Measurements from ENCODE around the gene KRTAP1-1. TPM values are rescaled to one million over a fixed set of nuclear protein-coding genes. Genes with fewer than 3 reads are reported as not detected.

KRTAP1-1 gene
- total RNA-seq, 2 donors from 2014 or later, result 1.4 TPM; not detected in 1

GRCh38 chr17:40993839-40994238 is 47.4 kb downstream of the KRTAP1-1 start, which contains the start of gene KRTAP3-3:
Gene KRTAP3-3 (minus strand): TSS chr17:40994164. CDS start chr17:40994097, 67 bp downstream.
- no peak for DNase-seq (ENCODE audit: low spot score)
- Histone ChIP-seq H3K4me3 (no peak within 1 kb of the TSS), H3K27ac (no peak within 1 kb of the TSS), H3K9me3 (no peaks in the 10 kb centered on the region), H3K27me3 (replicated peaks; ENCODE audit: insufficient read depth) (no peaks in the 10 kb centered on the region), H3K36me3 (no peaks in the 10 kb centered on the region), H3K4me1 (replicated peaks) (no peaks in the 10 kb centered on the region)
- intact Hi-C loops (cut with DNase I), result no loop called here
- 19% methylated on average over 4 of the region's 4 CpGs for WGBS
- no peak for TF ChIP-seq POLR2AphosphoS5 (IDR thresholded peaks at IDR 0.05)
- no peak for TF ChIP-seq CTCF (IDR thresholded peaks at IDR 0.05)
- no peak for TF ChIP-seq POLR2A (IDR thresholded peaks at IDR 0.05)

GRCh38 chr17:40993084-40993483 is 48.2 kb downstream of the KRTAP1-1 start:
- intact Hi-C loops (cut with DNase I), result no loop called here
- DNase-seq (ENCODE audit: low spot score), result no peak
- no peak overlapping the region for H3K4me3 ChIP-seq
- H3K27me3 ChIP-seq (replicated peaks; ENCODE audit: insufficient read depth), result no peaks in the 10 kb centered on the region
- no peaks in the 10 kb centered on the region for H3K4me1 ChIP-seq (replicated peaks)
- whole genome bisulfite sequencing, result 94% methylated on average over 2 of the region's 2 CpGs
- no peaks in the 10 kb centered on the region for H3K9me3 ChIP-seq
- TF ChIP-seq POLR2AphosphoS5 (IDR thresholded peaks at IDR 0.05), result no peak
- no peak for TF ChIP-seq POLR2A (IDR thresholded peaks at IDR 0.05)
- TF ChIP-seq CTCF (IDR thresholded peaks at IDR 0.05), result no peak
- H3K36me3 ChIP-seq, result no peaks in the 10 kb centered on the region
- no peak overlapping the region for H3K27ac ChIP-seq

GRCh38 chr17:40992666-40993065 is 48.6 kb downstream of the KRTAP1-1 start:
- Histone ChIP-seq H3K4me3 (no peak overlapping the region), H3K36me3 (no peaks in the 10 kb centered on the region), H3K9me3 (no peaks in the 10 kb centered on the region), H3K4me1 (replicated peaks) (no peaks in the 10 kb centered on the region), H3K27ac (no peak overlapping the region), H3K27me3 (replicated peaks; ENCODE audit: insufficient read depth) (no peaks in the 10 kb centered on the region)
- WGBS, result 78% methylated on average over 3 of the region's 3 CpGs
- DNase-seq (ENCODE audit: low spot score), result no peak
- TF ChIP-seq CTCF (IDR thresholded peaks at IDR 0.05), result no peak
- TF ChIP-seq POLR2A (IDR thresholded peaks at IDR 0.05), result no peak
- no peak for TF ChIP-seq POLR2AphosphoS5 (IDR thresholded peaks at IDR 0.05)
- intact Hi-C loops (cut with DNase I), result no loop called here

Small RNA genes lying within 50 kb of the gene (small RNA-seq; reads per million reads assigned to genes)
- 0 reads per million in 2 donors for gene KRTAP3-4P

Other genes with a start within 250 kb of the KRTAP1-1 start
- gene KRT28, start 241.5 kb downstream of the KRTAP1-1 start, total RNA-seq, result not detected
- gene KRT10, start 218.8 kb downstream of the KRTAP1-1 start, total RNA-seq, result 10 to 100 TPM in 1 of 2 donors, 1 to 10 TPM in 1; 5.8 to 23.6 TPM
- gene KRT12, start 174.2 kb downstream of the KRTAP1-1 start, total RNA-seq, result not detected
- not detected for gene KRT20, start 156.2 kb downstream of the KRTAP1-1 start, total RNA-seq
- gene KRT23, start 103.8 kb downstream of the KRTAP1-1 start, total RNA-seq, result 10 to 100 TPM; 19.6 to 38.9 TPM
- gene KRT39, start 74.5 kb downstream of the KRTAP1-1 start, total RNA-seq, result not detected
- under 1 TPM in 1 of 2 donors, not detected in 1; 0.74 TPM for gene KRT40, start 57.1 kb downstream of the KRTAP1-1 start, total RNA-seq
- gene KRTAP3-3, start 47.3 kb downstream of the KRTAP1-1 start, total RNA-seq, result not detected
- not detected for gene KRTAP3-2, start 41.5 kb downstream of the KRTAP1-1 start, total RNA-seq
- gene KRTAP3-1, start 32.3 kb downstream of the KRTAP1-1 start, total RNA-seq, result not detected
- gene KRTAP1-5, start 14.2 kb downstream of the KRTAP1-1 start, total RNA-seq, result under 1 TPM in 1 of 2 donors, not detected in 1; 0.51 TPM
- not detected for gene KRTAP1-4, start 11.3 kb downstream of the KRTAP1-1 start, total RNA-seq
- not detected for gene KRTAP1-3, start 6.6 kb downstream of the KRTAP1-1 start, total RNA-seq
- gene KRTAP2-1, start 5.9 kb upstream of the KRTAP1-1 start, total RNA-seq, result not detected
- gene KRTAP2-2, start 13.8 kb upstream of the KRTAP1-1 start, total RNA-seq, result not detected
- gene KRTAP2-3, start 18.7 kb upstream of the KRTAP1-1 start, total RNA-seq, result not detected
- not detected for gene KRTAP2-4, start 24.4 kb upstream of the KRTAP1-1 start, total RNA-seq
- gene KRTAP4-7, start 42.7 kb upstream of the KRTAP1-1 start, total RNA-seq, result not detected
- not detected for gene KRTAP4-8, start 56.7 kb upstream of the KRTAP1-1 start, total RNA-seq
- not detected for gene KRTAP4-16, start 60.8 kb upstream of the KRTAP1-1 start, total RNA-seq
- not detected for gene KRTAP4-9, start 63.9 kb upstream of the KRTAP1-1 start, total RNA-seq
- gene KRTAP4-11, start 76.9 kb upstream of the KRTAP1-1 start, total RNA-seq, result not detected
- not detected for gene KRTAP4-12, start 82.7 kb upstream of the KRTAP1-1 start, total RNA-seq
- gene KRTAP4-6, start 99.1 kb upstream of the KRTAP1-1 start, total RNA-seq, result not detected
- not detected for gene KRTAP4-5, start 108.4 kb upstream of the KRTAP1-1 start, total RNA-seq
- not detected for gene KRTAP4-4, start 119.3 kb upstream of the KRTAP1-1 start, total RNA-seq
- not detected for gene KRTAP4-3, start 126.8 kb upstream of the KRTAP1-1 start, total RNA-seq
- not detected for gene KRTAP4-2, start 136.8 kb upstream of the KRTAP1-1 start, total RNA-seq
- gene KRTAP4-1, start 143.5 kb upstream of the KRTAP1-1 start, total RNA-seq, result not detected
- not detected for gene KRTAP9-1, start 148.4 kb upstream of the KRTAP1-1 start, total RNA-seq
- gene KRTAP9-2, start 185.2 kb upstream of the KRTAP1-1 start, total RNA-seq, result not detected
- not detected for gene KRTAP9-3, start 191.0 kb upstream of the KRTAP1-1 start, total RNA-seq
- gene KRTAP9-8, start 196.5 kb upstream of the KRTAP1-1 start, total RNA-seq, result not detected
- not detected for gene KRTAP9-4, start 208.2 kb upstream of the KRTAP1-1 start, total RNA-seq
- gene KRTAP9-9, start 213.9 kb upstream of the KRTAP1-1 start, total RNA-seq, result not detected
- not detected for gene KRTAP9-6, start 223.9 kb upstream of the KRTAP1-1 start, total RNA-seq
- not detected for gene KRTAP9-7, start 234.2 kb upstream of the KRTAP1-1 start, total RNA-seq

All from prostate gland (tissue), 2 donors.